WTC11 (cell line): ENCODE data around the gene PLD1. TPM values are rescaled to one million over a fixed set of nuclear protein-coding genes. Genes with fewer than 3 reads are reported as not detected.

Experiments used
- ATAC-seq: fragments of 200-7000 bp; cut with Tn5 transposase; 2 replicates; pipeline ENCODE4 v1.10.0; 2021; ENCODE audit warnings: mild to moderate bottlenecking, moderate library complexity
- CTCF ChIA-PET: fragments of 300-600 bp; sonication (Branson Sonifier 250); formaldehyde crosslinking; loops from one replicate; lab custom pipeline; 2021; ENCODE audit warnings: antibody characterized with exemption; lab: Charles Lee
- POLR2A ChIA-PET: fragments of 350-600 bp; sonication (Branson Sonifier 250); formaldehyde crosslinking; loops from one replicate; lab custom pipeline; 2021; ENCODE audit warnings: antibody characterized with exemption; lab: Charles Lee
- DNase-seq: peaks from one replicate; pipeline ENCODE4 v3.0.0; 2021; ENCODE audit warnings: low spot score
- H3K27ac Mint-ChIP-seq: 2 replicates; pipeline ENCODE4 v1.8.0; 2021; ENCODE audit warnings: mixed read lengths
- H3K27me3 Mint-ChIP-seq: 2 replicates; pipeline ENCODE4 v1.8.0; 2021; ENCODE audit warnings: low read depth, mild to moderate bottlenecking, moderate library complexity, mixed read lengths
- H3K36me3 Mint-ChIP-seq: 2 replicates; pipeline ENCODE4 v1.8.0; 2021; ENCODE audit warnings: mixed read lengths
- H3K4me1 Mint-ChIP-seq: 2 replicates; pipeline ENCODE4 v1.8.0; 2022; ENCODE audit warnings: mixed read lengths
- H3K4me3 Mint-ChIP-seq: 2 replicates; pipeline ENCODE4 v1.8.0; 2021; ENCODE audit warnings: mild to moderate bottlenecking, moderate library complexity, mixed read lengths
- H3K9me3 Mint-ChIP-seq: 2 replicates; pipeline ENCODE4 v1.8.0; 2021; ENCODE audit warnings: mixed read lengths
- CREB1 ChIP-seq: sonication (generic); formaldehyde crosslinking; IDR thresholded peaks from 2 replicates; pipeline ENCODE4 v1.8.0; 2023; ENCODE audit warnings: mild to moderate bottlenecking, missing genetic modification reagents
- E2F4 ChIP-seq: sonication (generic); formaldehyde crosslinking; IDR thresholded peaks from 2 replicates; pipeline ENCODE4 v1.8.1; 2022; ENCODE audit warnings: low read depth, mild to moderate bottlenecking, moderate library complexity, missing genetic modification reagents, borderline replicate concordance
- ELF4 ChIP-seq: sonication (generic); formaldehyde crosslinking; IDR thresholded peaks from 2 replicates; pipeline ENCODE4 v1.8.1; 2022; ENCODE audit warnings: low read depth, mild to moderate bottlenecking, moderate library complexity, missing genetic modification reagents
- EMX1 ChIP-seq: fragments of 250-450 bp; sonication (Bioruptor Pico); IDR thresholded peaks from 2 replicates; pipeline ENCODE4 v1.8.0; 2021; ENCODE audit warnings: mild to moderate bottlenecking
- ETV6 ChIP-seq: sonication (generic); formaldehyde crosslinking; IDR thresholded peaks from 2 replicates; pipeline ENCODE4 v1.8.1; 2022; ENCODE audit warnings: mild to moderate bottlenecking, missing genetic modification reagents
- JUN ChIP-seq: sonication (generic); formaldehyde crosslinking; IDR thresholded peaks from 2 replicates; pipeline ENCODE4 v1.8.0; 2023; ENCODE audit warnings: mild to moderate bottlenecking, missing genetic modification reagents
- NFATC4 ChIP-seq: fragments of 250-450 bp; sonication (Bioruptor Pico); IDR thresholded peaks from 2 replicates; pipeline ENCODE4 v1.9.0; 2021; ENCODE audit warnings: mild to moderate bottlenecking
- NFYB ChIP-seq: sonication (generic); formaldehyde crosslinking; conservative IDR thresholded peaks from 2 replicates; pipeline ENCODE4 v1.8.0; 2022; ENCODE audit warnings: low read depth, missing genetic modification reagents
- NR3C1 ChIP-seq: sonication (generic); formaldehyde crosslinking; conservative IDR thresholded peaks from 2 replicates; pipeline ENCODE4 v1.8.1; 2023; ENCODE audit warnings: low read depth, mild to moderate bottlenecking, missing genetic modification reagents
- PRRX2 ChIP-seq: fragments of 250-450 bp; sonication (Bioruptor Pico); IDR thresholded peaks from 2 replicates; pipeline ENCODE4 v1.8.0; 2021; ENCODE audit warnings: mild to moderate bottlenecking
- SMAD3 ChIP-seq: sonication (generic); formaldehyde crosslinking; IDR thresholded peaks from 2 replicates; pipeline ENCODE4 v1.8.0; 2022; ENCODE audit warnings: missing genetic modification reagents, mild to moderate bottlenecking, borderline replicate concordance
- SOX15 ChIP-seq: fragments of 250-450 bp; sonication (Bioruptor Pico); IDR thresholded peaks from 2 replicates; pipeline ENCODE4 v1.9.0; 2021; ENCODE audit warnings: mild to moderate bottlenecking
- TEAD4 ChIP-seq: sonication (generic); formaldehyde crosslinking; IDR thresholded peaks from 2 replicates; pipeline ENCODE4 v1.8.0; 2022; ENCODE audit warnings: mild to moderate bottlenecking, missing genetic modification reagents
- ZBTB21 ChIP-seq: sonication (generic); formaldehyde crosslinking; IDR thresholded peaks from 2 replicates; pipeline ENCODE4 v1.8.1; 2023; ENCODE audit warnings: mild to moderate bottlenecking, missing genetic modification reagents, borderline replicate concordance
- ZNF138 ChIP-seq: sonication (generic); formaldehyde crosslinking; conservative IDR thresholded peaks from 2 replicates; pipeline ENCODE4 v1.8.1; 2022; ENCODE audit warnings: mild to moderate bottlenecking, moderate library complexity, missing genetic modification reagents
- total RNA-seq: library from RNA; stranded (reverse); gene quantifications from 3 replicates; pipeline ENCODE4 v1.2.3, GENCODE V29; 2021
- TF ChIP-seq, protein P1 (sequence below): sonication (generic); formaldehyde crosslinking; conservative IDR thresholded peaks from 2 replicates; pipeline ENCODE4 v1.8.1; 2023; ENCODE audit warnings: mild to moderate bottlenecking, low read depth, missing genetic modification reagents, moderate library complexity
- TF ChIP-seq, protein P2 (sequence below): sonication (generic); formaldehyde crosslinking; IDR thresholded peaks from 2 replicates; pipeline ENCODE4 v1.8.1; 2023; ENCODE audit warnings: mild to moderate bottlenecking, moderate library complexity, missing genetic modification reagents
- TF ChIP-seq, protein P3 (sequence below): fragments of 250-450 bp; sonication (Bioruptor Pico); IDR thresholded peaks from 2 replicates; pipeline ENCODE4 v1.9.0; 2021; ENCODE audit warnings: moderate library complexity, mild to moderate bottlenecking, inconsistent platforms, borderline replicate concordance
- TF ChIP-seq, protein P4 (sequence below): sonication (generic); formaldehyde crosslinking; IDR thresholded peaks from 2 replicates; pipeline ENCODE4 v1.8.1; 2023; ENCODE audit warnings: mild to moderate bottlenecking, missing genetic modification reagents

The PLD1 gene
- total RNA-seq, 1 experiment from 2014 or later, result 4.0 TPM

GRCh38 chr3:171569571-171570132 lies 240.6 kb downstream of the PLD1 start:
- Mint-ChIP-seq H3K36me3 (peaks cover 3% of the 10 kb centered on the region; the same call in 1 of the 2 replicates), H3K4me1 (peaks cover 11% of the 10 kb centered on the region), H3K27me3 (no peaks in the 10 kb centered on the region), H3K9me3 (peaks cover 10% of the 10 kb centered on the region)
- TF ChIP-seq, protein P1, sequence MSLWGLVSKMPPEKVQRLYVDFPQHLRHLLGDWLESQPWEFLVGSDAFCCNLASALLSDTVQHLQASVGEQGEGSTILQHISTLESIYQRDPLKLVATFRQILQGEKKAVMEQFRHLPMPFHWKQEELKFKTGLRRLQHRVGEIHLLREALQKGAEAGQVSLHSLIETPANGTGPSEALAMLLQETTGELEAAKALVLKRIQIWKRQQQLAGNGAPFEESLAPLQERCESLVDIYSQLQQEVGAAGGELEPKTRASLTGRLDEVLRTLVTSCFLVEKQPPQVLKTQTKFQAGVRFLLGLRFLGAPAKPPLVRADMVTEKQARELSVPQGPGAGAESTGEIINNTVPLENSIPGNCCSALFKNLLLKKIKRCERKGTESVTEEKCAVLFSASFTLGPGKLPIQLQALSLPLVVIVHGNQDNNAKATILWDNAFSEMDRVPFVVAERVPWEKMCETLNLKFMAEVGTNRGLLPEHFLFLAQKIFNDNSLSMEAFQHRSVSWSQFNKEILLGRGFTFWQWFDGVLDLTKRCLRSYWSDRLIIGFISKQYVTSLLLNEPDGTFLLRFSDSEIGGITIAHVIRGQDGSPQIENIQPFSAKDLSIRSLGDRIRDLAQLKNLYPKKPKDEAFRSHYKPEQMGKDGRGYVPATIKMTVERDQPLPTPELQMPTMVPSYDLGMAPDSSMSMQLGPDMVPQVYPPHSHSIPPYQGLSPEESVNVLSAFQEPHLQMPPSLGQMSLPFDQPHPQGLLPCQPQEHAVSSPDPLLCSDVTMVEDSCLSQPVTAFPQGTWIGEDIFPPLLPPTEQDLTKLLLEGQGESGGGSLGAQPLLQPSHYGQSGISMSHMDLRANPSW (CRISPR knock-in tag), result no peak
- TF ChIP-seq NR3C1 (CRISPR knock-in tag) (no peak), EMX1 (CRISPR knock-in tag) (no peak), ZBTB21 (no peak), SOX15 (CRISPR knock-in tag) (no peak), JUN (CRISPR knock-in tag) (no peak), TEAD4 (CRISPR knock-in tag) (no peak), ZNF138 (CRISPR knock-in tag) (no peak), E2F4 (CRISPR knock-in tag) (no peak), CREB1 (CRISPR knock-in tag) (no peak), PRRX2 (CRISPR knock-in tag) (no peak), NFYB (CRISPR knock-in tag) (no peak), SMAD3 (CRISPR knock-in tag) (no peak), ELF4 (no peak), NFATC4 (CRISPR knock-in tag) (no peak), ETV6 (CRISPR knock-in tag) (no peak)
- TF ChIP-seq, protein P2, sequence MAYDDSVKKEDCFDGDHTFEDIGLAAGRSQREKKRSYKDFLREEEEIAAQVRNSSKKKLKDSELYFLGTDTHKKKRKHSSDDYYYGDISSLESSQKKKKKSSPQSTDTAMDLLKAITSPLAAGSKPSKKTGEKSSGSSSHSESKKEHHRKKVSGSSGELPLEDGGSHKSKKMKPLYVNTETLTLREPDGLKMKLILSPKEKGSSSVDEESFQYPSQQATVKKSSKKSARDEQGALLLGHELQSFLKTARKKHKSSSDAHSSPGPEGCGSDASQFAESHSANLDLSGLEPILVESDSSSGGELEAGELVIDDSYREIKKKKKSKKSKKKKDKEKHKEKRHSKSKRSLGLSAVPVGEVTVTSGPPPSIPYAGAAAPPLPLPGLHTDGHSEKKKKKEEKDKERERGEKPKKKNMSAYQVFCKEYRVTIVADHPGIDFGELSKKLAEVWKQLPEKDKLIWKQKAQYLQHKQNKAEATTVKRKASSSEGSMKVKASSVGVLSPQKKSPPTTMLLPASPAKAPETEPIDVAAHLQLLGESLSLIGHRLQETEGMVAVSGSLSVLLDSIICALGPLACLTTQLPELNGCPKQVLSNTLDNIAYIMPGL (CRISPR knock-in tag), result no peak
- TF ChIP-seq, protein P3, sequence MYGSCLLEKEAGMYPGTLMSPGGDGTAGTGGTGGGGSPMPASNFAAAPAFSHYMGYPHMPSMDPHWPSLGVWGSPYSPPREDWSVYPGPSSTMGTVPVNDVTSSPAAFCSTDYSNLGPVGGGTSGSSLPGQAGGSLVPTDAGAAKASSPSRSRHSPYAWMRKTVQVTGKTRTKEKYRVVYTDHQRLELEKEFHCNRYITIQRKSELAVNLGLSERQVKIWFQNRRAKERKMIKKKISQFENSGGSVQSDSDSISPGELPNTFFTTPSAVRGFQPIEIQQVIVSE, result no peak
- TF ChIP-seq, protein P4, sequence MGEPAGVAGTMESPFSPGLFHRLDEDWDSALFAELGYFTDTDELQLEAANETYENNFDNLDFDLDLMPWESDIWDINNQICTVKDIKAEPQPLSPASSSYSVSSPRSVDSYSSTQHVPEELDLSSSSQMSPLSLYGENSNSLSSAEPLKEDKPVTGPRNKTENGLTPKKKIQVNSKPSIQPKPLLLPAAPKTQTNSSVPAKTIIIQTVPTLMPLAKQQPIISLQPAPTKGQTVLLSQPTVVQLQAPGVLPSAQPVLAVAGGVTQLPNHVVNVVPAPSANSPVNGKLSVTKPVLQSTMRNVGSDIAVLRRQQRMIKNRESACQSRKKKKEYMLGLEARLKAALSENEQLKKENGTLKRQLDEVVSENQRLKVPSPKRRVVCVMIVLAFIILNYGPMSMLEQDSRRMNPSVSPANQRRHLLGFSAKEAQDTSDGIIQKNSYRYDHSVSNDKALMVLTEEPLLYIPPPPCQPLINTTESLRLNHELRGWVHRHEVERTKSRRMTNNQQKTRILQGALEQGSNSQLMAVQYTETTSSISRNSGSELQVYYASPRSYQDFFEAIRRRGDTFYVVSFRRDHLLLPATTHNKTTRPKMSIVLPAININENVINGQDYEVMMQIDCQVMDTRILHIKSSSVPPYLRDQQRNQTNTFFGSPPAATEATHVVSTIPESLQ (CRISPR knock-in tag), result no peak
- TF ChIP-seq, all 79 proteins: peak for 0
- DNase-seq (no peak), ATAC-seq (peak; percentile 71)
- ChIA-PET CTCF (no interaction called here), POLR2A (no interaction called here)
- no peak overlapping the region for H3K27ac Mint-ChIP-seq
- no peak overlapping the region for H3K4me3 Mint-ChIP-seq
